ENCODE measurements around the gene WDR55. TPM values are rescaled to one million over a fixed set of nuclear protein-coding genes. Genes with fewer than 3 reads are reported as not detected.
"Not testable (repeated sequence)": the region's sequence is repeated elsewhere in the genome, so short reads cannot be mapped to it uniquely, and the experiment has no call there.

The WDR55 gene
- total RNA-seq, 1 experiment from 2014 or later = 37.9 TPM

DNA sequence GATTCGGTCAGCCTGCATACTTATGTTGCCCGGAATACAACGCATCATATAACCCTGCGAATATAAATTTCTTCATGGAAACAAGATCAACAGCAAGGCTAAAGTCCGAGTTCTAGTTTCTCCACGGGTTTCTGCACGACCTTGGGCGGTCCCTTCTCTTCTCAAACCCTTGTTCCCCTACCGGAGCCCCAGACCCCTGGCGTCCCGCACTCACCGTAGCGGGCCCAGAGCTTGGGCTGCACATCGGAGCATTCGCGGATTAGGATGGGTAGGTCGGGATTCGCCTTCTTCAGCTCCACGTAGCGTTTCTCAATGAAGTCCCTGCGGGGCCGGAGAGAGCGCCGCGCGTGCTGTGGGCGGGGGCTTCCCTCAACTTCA lies 17.7 kb upstream of the WDR55 start:
- ChIA-PET POLR2A (ENCODE audit: unreplicated experiment) (interaction anchor here (0.6 to 1.1 kb wide), 6 partner anchors 17 to 1223 kb away, joined by 3 to 10 read pairs (median 6); partner anchors contain the start of gene ZMAT2), CTCF (no interaction called here)
- no peaks in the 10 kb centered on the region for H3K9me2 ChIP-seq (ENCODE audit: insufficient read depth)
- TSS peak; percentile 71 for BruUV-seq (replicated peaks)
- H3K4me3 ChIP-seq = peak overlapping the region; percentile 84
- H2AFZ ChIP-seq = peak overlapping the region; percentile 84
- intact Hi-C loops (cut with micrococcal nuclease; ENCODE audit: unreplicated experiment) = loop anchor here (2.0 kb wide), 3 partner anchors 82 to 246 kb away; partner anchors contain the start of genes ANKHD1, APBB3, SLC35A4 and SRA1
- peak overlapping the region; percentile 91 for H3K4me2 ChIP-seq
- no peak for TF ChIP-seq CTCF (conservative IDR thresholded peaks at IDR 0.05)
- TF ChIP-seq EZH2 (IDR thresholded peaks at IDR 0.05; ENCODE audit: low read depth) = no peak
- H4K20me1 ChIP-seq (ENCODE audit: insufficient read depth) = peaks cover 5% of the 10 kb centered on the region; the same call in 1 of the 2 replicates
- peaks cover 26% of the 10 kb centered on the region for H3K36me3 ChIP-seq (ENCODE audit: low read depth)
- peaks cover 46% of the 10 kb centered on the region for H3K79me2 ChIP-seq (ENCODE audit: low read depth)
- peaks cover 6% of the 10 kb centered on the region; the same call in 1 of the 2 replicates for H3F3A ChIP-seq (ENCODE audit: insufficient read depth, low read depth)
- H3K27me3 ChIP-seq (ENCODE audit: insufficient read depth, low read depth) = no peaks in the 10 kb centered on the region
- no peak overlapping the region for H3K27ac ChIP-seq
- no peaks in the 10 kb centered on the region for H3K9me3 ChIP-seq (ENCODE audit: insufficient read depth, low read depth)
- DNase-seq = no peak
- peaks cover 14% of the 10 kb centered on the region for H3K4me1 ChIP-seq (replicated peaks; ENCODE audit: insufficient read depth)

DNA sequence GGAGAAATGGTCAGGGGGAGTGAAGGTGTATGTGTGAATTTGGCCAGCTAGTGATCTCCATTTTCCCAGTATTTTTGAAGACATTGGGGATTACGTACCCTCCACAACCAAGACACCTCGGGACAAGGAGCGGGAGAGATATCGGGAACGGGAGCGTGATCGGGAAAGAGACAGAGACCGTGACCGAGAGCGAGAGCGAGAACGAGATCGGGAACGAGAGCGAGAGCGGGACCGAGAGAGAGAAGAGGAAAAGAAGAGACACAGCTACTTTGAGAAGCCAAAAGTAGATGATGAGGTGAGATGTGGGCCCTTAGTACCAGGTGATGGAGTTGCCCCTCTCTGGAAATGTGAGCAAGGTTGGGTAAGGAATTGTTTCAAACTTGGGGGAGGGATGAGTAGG lies 5.8 kb upstream of the WDR55 start:
- POLR2A ChIA-PET (ENCODE audit: unreplicated experiment) = no interaction called here

DNA sequence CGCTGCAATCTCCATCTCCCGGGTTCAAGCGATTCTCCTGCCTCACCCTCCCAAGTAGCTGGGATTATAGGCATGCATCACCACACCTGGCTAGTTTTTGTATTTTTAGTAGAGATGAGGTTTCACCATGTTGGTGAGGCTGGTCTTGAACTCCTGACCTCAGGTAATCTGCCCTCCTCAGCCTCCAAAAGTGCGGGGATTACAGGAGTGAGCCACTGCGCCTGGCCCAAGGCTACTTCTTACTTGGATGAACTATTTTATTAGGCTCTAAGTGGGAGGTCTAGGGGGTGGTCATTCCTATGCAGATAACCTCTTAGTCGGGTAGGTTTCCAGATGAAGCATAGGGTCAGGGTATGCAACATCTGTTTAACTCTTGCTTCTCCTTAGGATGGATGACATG lies 4.3 kb upstream of the WDR55 start:
- H2AFZ ChIP-seq; H3K27me3 ChIP-seq (ENCODE audit: insufficient read depth, low read depth); CTCF ChIA-PET; H3K4me3 ChIP-seq; BruUV-seq (replicated peaks); H4K20me1 ChIP-seq (ENCODE audit: insufficient read depth); H3K79me2 ChIP-seq (ENCODE audit: low read depth); H3K9me3 ChIP-seq (ENCODE audit: insufficient read depth, low read depth); DNase-seq; POLR2A ChIA-PET (ENCODE audit: unreplicated experiment); H3K9me2 ChIP-seq (ENCODE audit: insufficient read depth); H3K4me1 ChIP-seq (replicated peaks; ENCODE audit: insufficient read depth); H3K27ac ChIP-seq; intact Hi-C loops (cut with micrococcal nuclease; ENCODE audit: unreplicated experiment); H3K4me2 ChIP-seq: not testable (repeated sequence)
- Histone ChIP-seq H3K36me3 (ENCODE audit: low read depth) (peaks cover 15% of the 10 kb centered on the region), H3F3A (ENCODE audit: insufficient read depth, low read depth) (peaks cover 21% of the 10 kb centered on the region)

More for the DNA sequence above, 5.8 kb upstream of the WDR55 start:
- Histone ChIP-seq H3K9me3 (ENCODE audit: insufficient read depth, low read depth) (no peaks in the 10 kb centered on the region), H3K4me2 (no peak overlapping the region), H3F3A (ENCODE audit: insufficient read depth, low read depth) (peaks cover 14% of the 10 kb centered on the region), H3K4me3 (no peak overlapping the region), H3K36me3 (ENCODE audit: low read depth) (peaks cover 26% of the 10 kb centered on the region), H4K20me1 (ENCODE audit: insufficient read depth) (no peaks in the 10 kb centered on the region), H3K27me3 (ENCODE audit: insufficient read depth, low read depth) (no peaks in the 10 kb centered on the region), H2AFZ (no peak overlapping the region), H3K9me2 (ENCODE audit: insufficient read depth) (no peaks in the 10 kb centered on the region), H3K27ac (no peak overlapping the region), H3K4me1 (replicated peaks; ENCODE audit: insufficient read depth) (no peaks in the 10 kb centered on the region; the same call in 1 of the 2 replicates), H3K79me2 (ENCODE audit: low read depth) (no peaks in the 10 kb centered on the region)
- DNase-seq = no peak
- BruUV-seq (replicated peaks) = no TSS peak
- no peak for TF ChIP-seq EZH2 (IDR thresholded peaks at IDR 0.05; ENCODE audit: low read depth)
- no peak for TF ChIP-seq CTCF (conservative IDR thresholded peaks at IDR 0.05)
- CTCF ChIA-PET = no interaction called here
- intact Hi-C loops (cut with micrococcal nuclease; ENCODE audit: unreplicated experiment) = no loop called here

GRCh38 chr5:140664030-140664358 lies 710 bp upstream of the WDR55 start:
- Histone ChIP-seq H3K9me2 (ENCODE audit: insufficient read depth) (no peaks in the 10 kb centered on the region), H3K9me3 (ENCODE audit: insufficient read depth, low read depth) (no peaks in the 10 kb centered on the region), H3K27ac (peak overlapping the region; percentile 69), H4K20me1 (ENCODE audit: insufficient read depth) (no peaks in the 10 kb centered on the region; the same call in 1 of the 2 replicates), H3K4me3 (peak overlapping the region; percentile 87), H2AFZ (peak overlapping the region; percentile 92), H3K79me2 (ENCODE audit: low read depth) (peaks cover 32% of the 10 kb centered on the region), H3K4me1 (replicated peaks; ENCODE audit: insufficient read depth) (peaks cover 13% of the 10 kb centered on the region), H3K27me3 (ENCODE audit: insufficient read depth, low read depth) (no peaks in the 10 kb centered on the region), H3K36me3 (ENCODE audit: low read depth) (peaks cover 24% of the 10 kb centered on the region; the same call in 1 of the 2 replicates), H3K4me2 (peak overlapping the region; percentile 95), H3F3A (ENCODE audit: insufficient read depth, low read depth) (peaks cover 21% of the 10 kb centered on the region)
- intact Hi-C loops (cut with micrococcal nuclease; ENCODE audit: unreplicated experiment) = loop anchor here (2.0 kb wide), 1 partner anchor 55 kb away; no protein-coding TSS in a partner anchor
- POLR2A ChIA-PET (ENCODE audit: unreplicated experiment) = interaction anchor here (0.6 to 1.1 kb wide), 5 partner anchors 16 to 124 kb away, joined by 3 to 34 read pairs (median 5); partner anchors contain the start of gene IK
- TF ChIP-seq CTCF (conservative IDR thresholded peaks at IDR 0.05) (no peak), EZH2 (IDR thresholded peaks at IDR 0.05; ENCODE audit: low read depth) (no peak)
- no peak for DNase-seq
- no TSS peak for BruUV-seq (replicated peaks)
- CTCF ChIA-PET = interaction anchor here (0.7 kb wide), 1 partner anchor 16 kb away, joined by 4 read pairs; the partner anchor contains the start of genes IK and NDUFA2

DNA sequence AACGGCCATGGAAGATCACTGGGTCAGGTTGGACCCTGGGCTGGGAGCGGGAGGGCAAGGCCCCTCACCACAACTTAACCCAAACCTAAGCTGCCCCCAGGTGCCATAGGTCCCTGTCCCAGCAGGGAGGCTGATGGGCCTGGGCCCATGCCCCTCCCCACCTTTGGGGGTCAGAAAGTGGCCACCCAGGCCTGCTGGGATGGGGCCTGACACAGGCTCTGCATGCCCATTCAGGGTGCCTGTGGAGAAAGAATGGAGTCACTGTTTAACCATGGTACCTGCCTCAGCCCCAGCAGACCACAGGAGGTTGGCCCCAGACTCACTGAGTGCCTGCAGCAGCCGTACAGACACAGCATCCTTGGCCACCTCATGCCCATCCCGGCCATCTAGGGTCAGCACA lies 6.3 kb downstream of the WDR55 start:
- H3K4me1 ChIP-seq (replicated peaks; ENCODE audit: insufficient read depth); H4K20me1 ChIP-seq (ENCODE audit: insufficient read depth); H2AFZ ChIP-seq; CTCF ChIA-PET; DNase-seq; H3K9me3 ChIP-seq (ENCODE audit: insufficient read depth, low read depth); POLR2A ChIA-PET (ENCODE audit: unreplicated experiment); H3K27me3 ChIP-seq (ENCODE audit: insufficient read depth, low read depth); H3F3A ChIP-seq (ENCODE audit: insufficient read depth, low read depth); H3K9me2 ChIP-seq (ENCODE audit: insufficient read depth); H3K4me3 ChIP-seq; H3K4me2 ChIP-seq; BruUV-seq (replicated peaks); H3K27ac ChIP-seq; intact Hi-C loops (cut with micrococcal nuclease; ENCODE audit: unreplicated experiment): not testable (repeated sequence)
- H3K79me2 ChIP-seq (ENCODE audit: low read depth) = peaks cover 19% of the 10 kb centered on the region
- H3K36me3 ChIP-seq (ENCODE audit: low read depth) = peaks cover 25% of the 10 kb centered on the region; the same call in 1 of the 2 replicates
